HepG2 (cell line): ENCODE measurements around the gene SAMD4A. TPM values are rescaled to one million over a fixed set of nuclear protein-coding genes. Genes with fewer than 3 reads are reported as not detected.

Experiments used
- FOXP4 ChIP-seq: sonication (generic); formaldehyde crosslinking; IDR thresholded peaks from 2 replicates; pipeline ENCODE4 v1.4.0; 2020; ENCODE audit warnings: missing genetic modification reagents
- GABPA ChIP-seq, 2 experiments: IDR thresholded peaks; 2 replicates each; pipeline ENCODE4 v1.6.1; 2011 to 2016; ENCODE audit warnings: low read depth in 2 of 2, low read length in 1 of 2, missing biosample characterization in 1 of 2, missing genetic modification characterization in 1 of 2
- GPBP1L1 ChIP-seq: sonication (generic); formaldehyde crosslinking; IDR thresholded peaks from 2 replicates; pipeline ENCODE4 v1.5.0; 2020; ENCODE audit warnings: mild to moderate bottlenecking, missing genetic modification reagents
- HOXD1 ChIP-seq: sonication (generic); formaldehyde crosslinking; IDR thresholded peaks from 2 replicates; pipeline ENCODE4 v1.5.0; 2020; ENCODE audit warnings: missing genetic modification reagents
- MED13 ChIP-seq: sonication (generic); formaldehyde crosslinking; IDR thresholded peaks from 2 replicates; pipeline ENCODE4 v1.5.0; 2020; ENCODE audit warnings: missing genetic modification reagents
- RCOR2 ChIP-seq: IDR thresholded peaks from 2 replicates; pipeline ENCODE4 v1.6.1; 2016; ENCODE audit warnings: missing biosample characterization, missing genetic modification reagents
- SATB2 ChIP-seq: sonication (generic); formaldehyde crosslinking; IDR thresholded peaks from 2 replicates; pipeline ENCODE4 v1.5.0; 2020; ENCODE audit warnings: missing genetic modification reagents
- SETDB1 ChIP-seq: sonication (generic); formaldehyde crosslinking; IDR thresholded peaks from 2 replicates; pipeline ENCODE4 v1.5.1; 2020; ENCODE audit warnings: missing genetic modification reagents, mild to moderate bottlenecking, borderline replicate concordance
- ZNF10 ChIP-seq: sonication (generic); formaldehyde crosslinking; IDR thresholded peaks from 2 replicates; pipeline ENCODE4 v1.4.0; 2020; ENCODE audit warnings: mild to moderate bottlenecking, low read depth, missing genetic modification reagents, borderline replicate concordance
- ZNF274 ChIP-seq: sonication (generic); formaldehyde crosslinking; IDR thresholded peaks from 2 replicates; pipeline ENCODE4 v1.5.1; 2020; ENCODE audit warnings: mild to moderate bottlenecking, missing genetic modification reagents
- ZNF367 ChIP-seq: sonication (generic); formaldehyde crosslinking; IDR thresholded peaks from 2 replicates; pipeline ENCODE4 v1.4.0; 2020; ENCODE audit warnings: missing genetic modification reagents, borderline replicate concordance
- ZNF44 ChIP-seq: sonication (generic); formaldehyde crosslinking; IDR thresholded peaks from 2 replicates; pipeline ENCODE4 v1.5.1; 2020; ENCODE audit warnings: mild to moderate bottlenecking, missing genetic modification reagents
- ZNF776 ChIP-seq: sonication (generic); formaldehyde crosslinking; IDR thresholded peaks from 2 replicates; pipeline ENCODE4 v1.4.0; 2020; ENCODE audit warnings: mild to moderate bottlenecking, missing genetic modification reagents
- polyA plus RNA-seq, 8 experiments: library from polyadenylated mRNA; depleted of rRNA in 3 of 8; stranded (reverse) in 7 of 8; unstranded in 1 of 8; fragments of >200 nt; fragmentation: Illumina TruSeq in 4 of 8; extraction: Trizol in 4 of 8; gene quantifications; 2 replicates each; pipeline versions ENCODE4 v1.2.1 to v1.2.3, GENCODE V29; 2011 to 2016; ENCODE audit warnings: low read depth in 4 of 8, missing spikeins in 1 of 8, mixed read lengths in 1 of 8; ENCODE audit not compliant: insufficient read depth in 1 of 8
- total RNA-seq, 5 experiments: library from RNA; depleted of rRNA; stranded (reverse); fragments of >200 nt; fragmentation: Illumina TruSeq; extraction: Trizol; gene quantifications; 2 replicates each; pipeline ENCODE4 v1.2.3, GENCODE V29; 2016; ENCODE audit warnings: low read depth in 1 of 5
- TF ChIP-seq, protein P1 (sequence below): sonication (generic); formaldehyde crosslinking; IDR thresholded peaks from one replicate; pipeline ENCODE4 v1.5.1; 2020; ENCODE audit warnings: mild to moderate bottlenecking, missing genetic modification reagents; ENCODE audit errors: not compliant biosample characterization
- TF ChIP-seq, protein P2 (sequence below): sonication (generic); formaldehyde crosslinking; IDR thresholded peaks from 2 replicates; pipeline ENCODE4 v1.4.0; 2020; ENCODE audit warnings: missing genetic modification reagents; ENCODE audit errors: not compliant biosample characterization

SAMD4A gene
- total and polyA plus RNA-seq, 2 of the 13 experiments (the other 11 are each of a cell fraction or from before 2014, with no cell fraction given) = 11.8 to 13.0 TPM

DNA sequence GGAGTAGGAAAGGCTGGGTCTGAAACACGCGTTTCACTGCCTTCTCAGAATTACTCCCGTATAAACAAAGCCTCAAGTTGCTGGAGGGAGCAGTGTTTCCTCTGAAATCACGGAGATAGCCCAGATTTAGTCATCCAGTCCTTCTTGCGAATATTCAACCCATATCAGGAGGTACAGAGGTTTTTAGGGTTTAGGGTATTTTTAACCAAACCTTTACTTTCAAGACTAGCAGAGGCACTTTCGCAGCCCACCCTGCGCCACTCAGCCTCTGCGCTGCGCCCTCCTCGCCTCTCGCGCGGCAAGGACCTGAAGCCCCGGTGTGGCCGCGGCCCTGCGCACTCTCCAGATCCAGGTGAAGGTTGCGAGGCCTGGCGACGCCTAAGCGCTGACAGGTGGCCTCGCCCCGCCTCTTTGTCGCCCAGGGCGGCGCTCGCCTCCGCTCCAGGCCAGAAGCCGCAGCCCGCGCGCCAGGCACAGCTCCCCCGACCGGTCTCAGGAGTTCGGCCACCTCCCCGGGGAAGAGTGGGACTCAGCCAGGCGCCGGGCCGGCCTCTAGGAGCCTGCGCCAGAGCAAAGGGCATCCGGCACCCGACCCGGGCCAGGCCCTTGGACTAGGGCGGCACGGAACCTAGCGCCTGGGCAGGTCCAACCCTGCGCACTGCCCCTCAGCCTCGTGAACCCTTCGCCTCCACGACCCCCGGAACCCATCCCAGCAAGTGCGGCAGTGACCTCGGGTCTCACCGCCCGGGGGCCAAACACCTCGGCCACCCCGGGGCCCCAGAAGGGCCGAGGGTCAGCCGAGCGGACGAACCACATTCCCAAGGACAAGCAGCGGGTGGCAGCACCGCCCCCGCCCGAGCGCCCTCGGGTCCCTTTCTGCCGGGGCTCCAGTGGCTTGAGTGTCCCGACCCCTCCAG lies 1.8 kb upstream of the SAMD4A start (continued):
- TF ChIP-seq, protein P1, sequence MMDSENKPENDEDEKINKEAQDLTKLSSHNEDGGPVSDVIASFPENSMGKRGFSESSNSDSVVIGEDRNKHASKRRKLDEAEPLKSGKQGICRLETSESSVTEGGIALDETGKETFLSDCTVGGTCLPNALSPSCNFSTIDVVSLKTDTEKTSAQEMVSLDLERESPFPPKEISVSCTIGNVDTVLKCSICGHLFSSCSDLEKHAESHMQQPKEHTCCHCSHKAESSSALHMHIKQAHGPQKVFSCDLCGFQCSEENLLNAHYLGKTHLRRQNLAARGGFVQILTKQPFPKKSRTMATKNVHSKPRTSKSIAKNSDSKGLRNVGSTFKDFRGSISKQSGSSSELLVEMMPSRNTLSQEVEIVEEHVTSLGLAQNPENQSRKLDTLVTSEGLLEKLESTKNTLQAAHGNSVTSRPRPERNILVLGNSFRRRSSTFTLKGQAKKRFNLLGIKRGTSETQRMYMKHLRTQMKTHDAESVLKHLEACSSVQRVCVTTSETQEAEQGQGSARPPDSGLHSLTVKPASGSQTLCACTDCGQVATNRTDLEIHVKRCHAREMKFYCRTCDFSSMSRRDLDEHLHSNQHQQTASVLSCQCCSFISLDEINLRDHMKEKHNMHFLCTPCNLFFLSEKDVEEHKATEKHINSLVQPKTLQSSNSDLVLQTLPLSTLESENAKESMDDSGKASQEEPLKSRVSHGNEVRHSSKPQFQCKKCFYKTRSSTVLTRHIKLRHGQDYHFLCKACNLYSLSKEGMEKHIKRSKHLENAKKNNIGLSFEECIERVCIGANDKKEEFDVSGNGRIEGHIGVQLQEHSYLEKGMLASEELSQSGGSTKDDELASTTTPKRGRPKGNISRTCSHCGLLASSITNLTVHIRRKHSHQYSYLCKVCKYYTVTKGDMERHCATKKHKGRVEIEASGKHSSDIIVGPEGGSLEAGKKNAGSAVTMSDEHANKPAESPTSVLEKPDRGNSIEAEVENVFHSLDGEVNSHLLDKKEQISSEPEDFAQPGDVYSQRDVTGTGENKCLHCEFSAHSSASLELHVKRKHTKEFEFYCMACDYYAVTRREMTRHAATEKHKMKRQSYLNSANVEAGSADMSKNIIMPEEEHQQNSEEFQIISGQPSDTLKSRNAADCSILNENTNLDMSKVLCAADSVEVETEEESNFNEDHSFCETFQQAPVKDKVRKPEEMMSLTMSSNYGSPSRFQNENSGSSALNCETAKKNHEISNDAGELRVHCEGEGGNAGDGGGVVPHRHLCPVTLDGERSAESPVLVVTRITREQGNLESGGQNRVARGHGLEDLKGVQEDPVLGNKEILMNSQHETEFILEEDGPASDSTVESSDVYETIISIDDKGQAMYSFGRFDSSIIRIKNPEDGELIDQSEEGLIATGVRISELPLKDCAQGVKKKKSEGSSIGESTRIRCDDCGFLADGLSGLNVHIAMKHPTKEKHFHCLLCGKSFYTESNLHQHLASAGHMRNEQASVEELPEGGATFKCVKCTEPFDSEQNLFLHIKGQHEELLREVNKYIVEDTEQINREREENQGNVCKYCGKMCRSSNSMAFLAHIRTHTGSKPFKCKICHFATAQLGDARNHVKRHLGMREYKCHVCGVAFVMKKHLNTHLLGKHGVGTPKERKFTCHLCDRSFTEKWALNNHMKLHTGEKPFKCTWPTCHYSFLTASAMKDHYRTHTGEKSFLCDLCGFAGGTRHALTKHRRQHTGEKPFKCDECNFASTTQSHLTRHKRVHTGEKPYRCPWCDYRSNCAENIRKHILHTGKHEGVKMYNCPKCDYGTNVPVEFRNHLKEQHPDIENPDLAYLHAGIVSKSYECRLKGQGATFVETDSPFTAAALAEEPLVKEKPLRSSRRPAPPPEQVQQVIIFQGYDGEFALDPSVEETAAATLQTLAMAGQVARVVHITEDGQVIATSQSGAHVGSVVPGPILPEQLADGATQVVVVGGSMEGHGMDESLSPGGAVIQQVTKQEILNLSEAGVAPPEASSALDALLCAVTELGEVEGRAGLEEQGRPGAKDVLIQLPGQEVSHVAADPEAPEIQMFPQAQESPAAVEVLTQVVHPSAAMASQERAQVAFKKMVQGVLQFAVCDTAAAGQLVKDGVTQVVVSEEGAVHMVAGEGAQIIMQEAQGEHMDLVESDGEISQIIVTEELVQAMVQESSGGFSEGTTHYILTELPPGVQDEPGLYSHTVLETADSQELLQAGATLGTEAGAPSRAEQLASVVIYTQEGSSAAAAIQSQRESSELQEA (CRISPR knock-in tag) = peak; percentile 78
- no peak for TF ChIP-seq RCOR2
- 0 out of 2 replicates have a peak, but pooled peaks have one; percentile 36 for TF ChIP-seq HOXD1 (CRISPR knock-in tag)
- no peak for TF ChIP-seq GABPA (IDR thresholded peaks at IDR 0.05; ENCODE audit: low read depth, low read length)
- TF ChIP-seq GABPA (CRISPR knock-in tag; IDR thresholded peaks at IDR 0.05; ENCODE audit: low read depth) = no peak
- TF ChIP-seq, protein P2, sequence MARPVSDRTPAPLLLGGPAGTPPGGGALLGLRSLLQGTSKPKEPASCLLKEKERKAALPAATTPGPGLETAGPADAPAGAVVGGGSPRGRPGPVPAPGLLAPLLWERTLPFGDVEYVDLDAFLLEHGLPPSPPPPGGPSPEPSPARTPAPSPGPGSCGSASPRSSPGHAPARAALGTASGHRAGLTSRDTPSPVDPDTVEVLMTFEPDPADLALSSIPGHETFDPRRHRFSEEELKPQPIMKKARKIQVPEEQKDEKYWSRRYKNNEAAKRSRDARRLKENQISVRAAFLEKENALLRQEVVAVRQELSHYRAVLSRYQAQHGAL (CRISPR knock-in tag) = peak; percentile 88
- TF ChIP-seq MED13 (CRISPR knock-in tag) = no peak
- TF ChIP-seq ZNF44 (CRISPR knock-in tag) = peak; percentile 62; the same call in 1 of the 2 replicates
- peak; percentile 24; the same call in 1 of the 2 replicates for TF ChIP-seq FOXP4 (CRISPR knock-in tag)
- TF ChIP-seq GPBP1L1 = no peak
- no peak for TF ChIP-seq ZNF367
- peak; percentile 85; the same call in 1 of the 2 replicates for TF ChIP-seq ZNF776 (CRISPR knock-in tag)
- peak; percentile 80; the same call in 1 of the 2 replicates for TF ChIP-seq ZNF274 (CRISPR knock-in tag)
- no peak for TF ChIP-seq ZNF10 (CRISPR knock-in tag)
- TF ChIP-seq SATB2 (CRISPR knock-in tag) = no peak; the same call in 1 of the 2 replicates
- 0 out of 2 replicates have a peak, but pooled peaks have one; percentile 48 for TF ChIP-seq SETDB1 (CRISPR knock-in tag)
